D721Med (cell line): ENCODE measurements around the gene DNTT.

ENCODE experiments used
- DNase-seq: peaks from one replicate; pipeline ENCODE4 v3.0.0; 2011; ENCODE audit warnings: low spot score; ENCODE audit not compliant: insufficient read length
- FAIRE-seq: peaks from 2 replicates; lab custom pipeline; 2011; peaks lifted over from hg19 to GRCh38; lab: Jason Lieb, UNC
- CTCF ChIP-seq: IDR thresholded peaks from 2 replicates; pipeline ENCODE4 v1.5.1; 2012; ENCODE audit warnings: mild to moderate bottlenecking, control low read depth; ENCODE audit not compliant: insufficient read depth; ENCODE audit errors: missing control alignments

Gene DNTT

GRCh38 chr10:96309628-96310320 is 5.5 kb downstream of the DNTT start:
- TF ChIP-seq CTCF: no peak
- FAIRE-seq: no peak
- DNase-seq: no peak

GRCh38 chr10:96310321-96310669 is 6.1 kb downstream of the DNTT start:
- TF ChIP-seq CTCF: no peak
- FAIRE-seq: no peak
- no peak for DNase-seq

GRCh38 chr10:96311180-96311715 is 7.0 kb downstream of the DNTT start:
- FAIRE-seq (no peak), DNase-seq (no peak)
- no peak for TF ChIP-seq CTCF

- FAIRE-seq (no peak), DNase-seq (no peak)
- TF ChIP-seq CTCF: no peak
Observed at GRCh38 chr10:96313344-96313743, 9.1 kb downstream of the DNTT start.

- FAIRE-seq (no peak), DNase-seq (no peak)
- TF ChIP-seq CTCF: no peak
Observed at GRCh38 chr10:96317067-96317833, 13.0 kb downstream of the DNTT start.

GRCh38 chr10:96319754-96320474 is 15.7 kb downstream of the DNTT start:
- TF ChIP-seq CTCF: no peak
- DNase-seq (no peak), FAIRE-seq (no peak)
